KG1 (cell line): ENCODE measurements around the gene DRC3.

ENCODE experiments used
- DNase-seq: peaks from one replicate; lab custom pipeline; 2025; lab: John Stamatoyannopoulos, UW

Gene DRC3

DNA sequence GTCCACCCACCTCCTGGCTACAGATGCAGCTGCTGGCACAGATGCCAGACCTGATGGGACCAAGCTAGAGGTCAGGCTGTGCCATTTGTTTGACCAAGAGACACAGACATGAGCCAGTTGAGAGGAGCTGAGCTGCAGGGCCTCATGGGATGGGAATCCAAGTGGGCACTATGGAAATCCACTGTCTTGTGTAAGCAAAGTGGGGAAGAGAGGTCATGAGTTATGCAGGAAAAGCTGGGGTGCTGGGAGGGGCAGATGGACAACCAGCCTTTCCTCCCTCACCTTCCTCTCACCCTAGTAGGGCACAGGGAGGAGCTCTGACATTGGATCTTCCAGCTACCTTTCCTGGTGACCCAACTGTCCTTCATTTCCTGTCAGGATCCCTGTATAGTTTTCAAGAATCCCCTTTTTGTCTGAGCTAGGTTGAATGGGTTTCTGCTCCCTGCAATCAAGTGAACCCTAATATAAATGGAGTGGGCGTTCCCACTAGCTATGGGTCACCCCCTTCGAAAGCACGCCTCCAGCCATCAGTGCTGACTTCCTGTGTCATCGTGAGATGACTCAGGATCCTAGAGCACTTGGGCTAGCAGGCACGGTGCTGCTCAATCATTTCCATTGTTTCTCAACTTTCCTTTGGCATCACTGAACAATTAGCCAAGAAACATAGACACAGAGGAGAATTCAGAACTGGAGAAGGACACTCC, 52.7 kb downstream of the DRC3 start:
- DNase-seq: no peak

DNA sequence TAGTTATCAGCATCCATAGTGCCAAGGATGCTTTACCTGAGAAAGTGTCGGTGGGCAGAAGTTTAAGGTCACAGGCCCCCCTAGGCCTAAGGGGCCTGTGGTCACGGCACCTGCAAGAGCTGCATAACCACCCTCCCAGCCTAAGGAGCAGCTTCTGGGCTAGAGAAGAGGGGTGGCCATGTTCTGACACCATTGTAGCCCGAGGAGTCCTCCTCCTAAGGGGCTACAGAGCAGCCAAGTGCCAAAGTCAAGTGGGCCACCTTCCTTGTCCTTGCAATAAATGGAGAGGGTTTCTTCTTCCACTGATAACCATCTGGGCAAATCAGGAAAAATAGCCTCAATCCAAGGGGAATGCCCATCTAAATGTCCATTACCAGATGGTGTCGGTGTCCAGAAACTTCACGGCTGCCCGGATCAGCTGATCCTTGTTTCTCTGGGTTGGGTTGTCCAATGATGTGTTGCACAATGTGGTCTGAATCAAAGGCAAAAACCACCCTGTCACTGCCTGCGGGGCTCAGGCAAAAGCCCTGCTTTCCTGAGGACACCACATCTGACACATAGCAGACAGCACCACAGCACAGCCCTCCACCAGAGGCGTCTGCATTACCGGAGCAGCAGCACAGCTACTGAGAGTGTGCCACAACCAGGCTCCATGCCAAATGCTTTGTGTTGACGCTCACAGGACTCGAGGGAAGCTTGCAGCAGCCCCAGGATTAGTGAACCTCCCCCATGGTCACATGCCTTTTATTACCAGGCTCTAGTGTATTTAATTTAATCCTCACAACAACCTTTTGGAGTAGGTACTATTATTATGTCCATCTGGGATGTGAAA, 53.5 kb downstream of the DRC3 start:
- DNase-seq: no peak

DNA sequence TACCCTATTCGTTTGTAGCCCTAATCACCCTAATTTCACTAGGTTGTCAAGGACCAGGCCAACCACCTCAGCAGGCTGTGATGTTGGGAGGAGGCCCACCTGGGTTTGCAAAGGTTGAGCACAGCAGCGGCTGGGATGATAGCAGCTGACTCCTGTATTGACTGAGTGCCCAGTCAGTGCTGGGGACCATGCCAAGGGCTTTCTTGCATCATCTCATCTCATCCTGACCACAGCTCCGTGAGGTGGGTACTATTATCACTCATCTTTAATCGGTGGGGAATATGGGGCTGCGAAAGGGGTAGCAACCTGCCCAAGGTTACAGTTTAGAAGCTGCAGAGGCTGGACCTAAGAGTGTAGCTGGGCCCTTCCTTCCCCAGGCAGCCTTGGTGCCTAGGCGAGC, 54.6 kb downstream of the DRC3 start:
- no peak for DNase-seq

DNA sequence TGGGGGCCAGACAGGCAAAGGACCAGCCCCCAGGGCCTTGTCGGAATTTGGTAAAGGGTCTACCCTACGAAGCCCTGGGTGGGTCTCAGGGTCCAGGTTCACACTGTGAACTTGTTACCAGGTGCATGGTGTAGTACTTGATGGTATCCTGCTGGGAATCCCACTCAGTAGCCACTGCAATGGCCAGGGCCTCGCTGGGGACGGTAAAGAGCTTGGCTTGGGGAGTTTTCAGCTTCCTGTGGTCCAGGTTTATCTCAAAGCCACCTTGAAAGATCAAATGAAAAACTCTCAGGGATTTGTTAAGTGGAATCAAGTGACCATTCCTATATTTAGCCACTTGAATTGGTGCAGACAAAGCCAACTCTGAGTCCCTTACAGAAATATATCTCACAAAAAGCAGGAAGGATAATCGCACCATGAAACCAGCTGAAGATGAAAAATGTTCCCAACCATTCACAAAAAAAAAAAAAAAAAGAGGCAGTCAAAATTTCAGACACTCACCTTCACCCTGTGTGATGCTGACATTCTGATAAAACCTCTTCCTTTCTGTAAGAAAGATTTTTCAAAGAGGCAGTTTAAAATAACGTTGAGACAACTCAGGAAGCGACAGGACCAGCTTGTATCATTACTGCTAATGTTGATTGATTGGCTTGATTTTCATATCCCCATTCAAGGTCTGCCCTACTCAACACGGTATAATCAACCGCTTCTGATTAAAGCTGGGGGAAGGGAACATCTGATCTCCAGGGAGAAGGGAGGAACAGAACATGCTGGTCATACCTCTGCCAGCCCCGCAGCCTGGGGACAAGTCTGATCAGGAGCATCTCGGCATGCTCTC, 55.7 kb downstream of the DRC3 start:
- DNase-seq: no peak

DNA sequence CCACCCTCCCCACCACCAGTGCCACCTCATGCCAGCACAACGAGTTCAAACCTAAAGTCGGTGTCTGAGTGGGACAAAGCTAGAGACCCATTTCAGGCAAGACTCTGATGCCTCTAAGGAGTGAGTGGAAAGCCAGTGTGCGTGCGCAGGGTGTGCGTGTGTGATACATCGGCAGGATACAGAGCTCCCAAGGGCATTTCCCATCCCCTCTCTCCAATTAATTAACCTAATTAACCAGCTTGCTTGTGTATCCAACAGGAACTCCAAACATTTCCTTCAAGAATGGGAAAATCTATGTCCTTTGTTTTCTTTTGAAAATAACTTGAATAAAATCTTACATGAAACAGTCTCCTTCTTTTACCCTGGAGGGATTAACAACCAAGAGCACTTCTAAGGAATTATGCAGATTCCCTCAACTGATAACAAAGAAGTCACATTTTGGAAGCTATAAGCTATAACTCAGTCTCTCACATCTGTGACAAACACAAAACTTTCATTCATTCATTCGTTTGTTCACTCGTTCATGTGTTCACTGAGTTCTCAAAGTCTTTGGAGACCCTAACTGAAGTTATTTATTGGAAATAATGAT, 56.4 kb downstream of the DRC3 start:
- no peak for DNase-seq

DNA sequence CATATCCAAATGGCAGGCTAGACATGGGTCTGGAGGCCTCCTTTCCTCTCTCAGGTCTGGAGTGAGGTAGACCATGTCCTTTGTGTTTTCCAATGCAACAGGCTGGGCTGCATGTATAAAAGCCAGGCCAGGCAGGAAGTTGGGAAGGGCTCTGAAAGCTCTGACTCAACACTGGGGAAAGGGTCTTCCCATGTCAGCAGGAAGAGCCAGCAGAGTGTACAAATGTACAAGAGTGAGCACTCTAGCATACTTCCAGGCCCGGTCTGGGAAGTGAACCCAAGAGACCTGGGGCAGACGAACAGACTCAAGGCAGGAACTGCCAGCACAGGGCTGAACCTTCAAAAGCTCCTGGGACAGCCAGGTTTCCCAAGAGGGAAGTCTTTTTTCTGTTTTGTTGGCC, 59.3 kb downstream of the DRC3 start:
- no peak for DNase-seq

DNA sequence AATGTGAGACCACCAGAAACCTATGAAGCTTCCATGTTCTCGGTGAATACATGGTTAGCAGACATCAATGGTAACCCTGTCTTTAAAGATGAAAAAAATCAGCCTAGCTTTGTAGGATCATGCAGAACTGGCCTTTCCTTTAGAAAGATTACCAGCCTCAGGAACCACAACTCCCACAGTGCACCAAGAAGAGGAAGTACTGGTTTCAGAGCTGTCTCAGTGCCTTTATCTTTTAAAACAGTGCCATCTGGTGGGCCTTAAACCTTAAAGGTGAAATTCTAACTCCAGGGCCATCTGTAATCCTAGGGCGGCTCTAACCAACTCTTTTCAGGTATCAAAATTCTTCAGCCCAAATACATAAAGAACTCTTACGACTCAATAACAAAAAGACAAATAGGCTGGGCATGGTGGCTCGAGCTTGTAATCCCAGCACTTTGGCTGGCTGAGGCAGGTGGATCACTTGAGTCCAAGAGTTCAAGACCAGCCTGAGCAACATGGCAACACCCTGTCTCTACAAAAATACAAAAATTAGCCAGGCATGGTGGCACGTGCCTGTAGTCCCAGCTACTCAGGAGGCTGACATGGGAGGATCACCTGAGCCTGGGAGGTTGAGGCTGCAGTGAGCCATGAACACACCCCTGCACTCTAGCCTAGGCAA, 60.9 kb downstream of the DRC3 start:
- peak; percentile 3 for DNase-seq

DNA sequence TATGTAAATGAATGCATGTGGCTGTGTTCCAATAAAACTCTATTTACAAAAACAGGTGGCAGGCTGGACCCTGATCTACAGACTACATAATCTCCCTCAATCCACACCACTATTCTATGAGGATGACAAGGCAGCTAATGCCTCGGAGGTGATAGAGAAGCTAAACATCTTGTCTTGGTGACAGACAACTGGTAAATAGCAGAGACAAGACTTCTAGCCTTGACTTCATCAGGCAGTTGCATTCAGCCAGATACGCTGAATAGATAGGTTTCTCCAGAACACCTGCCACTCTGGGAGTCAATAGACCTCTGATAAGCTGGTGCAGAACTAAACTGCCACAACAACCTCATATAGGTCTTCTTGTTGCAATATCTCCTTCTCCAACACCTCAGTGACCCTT, 63.0 kb downstream of the DRC3 start:
- DNase-seq: no peak

DNA sequence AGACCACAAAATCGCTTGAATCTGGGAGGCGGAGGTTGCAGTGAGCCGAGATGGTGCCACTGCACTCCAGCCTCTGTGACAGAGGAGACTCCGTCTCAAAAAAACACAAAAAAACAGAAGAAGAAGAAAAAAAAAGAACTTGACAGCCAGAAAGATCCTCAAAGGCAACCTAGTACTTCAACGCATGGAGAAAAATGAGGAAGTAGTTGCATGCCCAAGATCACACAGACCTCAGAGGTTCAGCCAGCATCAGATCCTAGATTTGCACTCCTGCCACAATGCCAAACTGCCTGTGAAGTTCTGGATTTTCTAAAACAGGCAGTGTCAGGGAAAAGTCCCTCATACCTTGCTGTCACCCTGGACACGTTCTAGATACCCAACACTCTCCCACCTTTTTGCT, 64.8 kb downstream of the DRC3 start:
- no peak for DNase-seq

DNA sequence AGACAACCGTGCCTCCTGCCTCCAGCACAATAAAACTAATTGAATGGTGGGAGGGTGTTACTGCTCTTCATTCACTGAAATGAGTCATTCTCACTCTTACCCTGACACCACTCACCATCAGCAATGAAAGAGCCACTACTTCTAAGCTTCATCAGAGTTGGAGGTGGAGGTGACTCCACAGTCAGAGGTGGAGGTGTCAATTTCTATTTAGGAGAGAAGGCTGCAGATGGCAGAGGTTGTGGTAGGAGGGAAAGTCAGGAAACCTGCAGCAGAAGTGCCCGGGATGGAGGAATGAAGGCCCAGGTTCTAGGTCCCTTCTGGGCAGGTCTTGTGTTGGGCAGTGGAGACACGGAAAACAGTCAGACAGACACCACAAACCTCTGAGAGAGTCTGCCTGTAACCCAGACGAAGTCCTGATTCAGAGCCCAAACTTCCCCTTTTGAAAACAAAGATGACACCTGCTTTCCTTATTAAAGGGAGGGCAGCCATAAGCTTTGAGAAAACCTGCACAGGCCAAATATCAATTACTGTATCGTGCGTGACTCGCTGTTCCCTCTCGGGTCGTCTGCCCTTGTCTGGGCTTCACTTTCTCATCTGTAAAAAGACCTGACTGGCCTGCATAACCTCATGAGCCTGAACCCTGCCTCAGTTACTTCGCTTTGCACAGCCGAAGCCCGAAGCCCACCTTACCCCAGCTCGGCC, 65.6 kb downstream of the DRC3 start:
- no peak for DNase-seq

DNA sequence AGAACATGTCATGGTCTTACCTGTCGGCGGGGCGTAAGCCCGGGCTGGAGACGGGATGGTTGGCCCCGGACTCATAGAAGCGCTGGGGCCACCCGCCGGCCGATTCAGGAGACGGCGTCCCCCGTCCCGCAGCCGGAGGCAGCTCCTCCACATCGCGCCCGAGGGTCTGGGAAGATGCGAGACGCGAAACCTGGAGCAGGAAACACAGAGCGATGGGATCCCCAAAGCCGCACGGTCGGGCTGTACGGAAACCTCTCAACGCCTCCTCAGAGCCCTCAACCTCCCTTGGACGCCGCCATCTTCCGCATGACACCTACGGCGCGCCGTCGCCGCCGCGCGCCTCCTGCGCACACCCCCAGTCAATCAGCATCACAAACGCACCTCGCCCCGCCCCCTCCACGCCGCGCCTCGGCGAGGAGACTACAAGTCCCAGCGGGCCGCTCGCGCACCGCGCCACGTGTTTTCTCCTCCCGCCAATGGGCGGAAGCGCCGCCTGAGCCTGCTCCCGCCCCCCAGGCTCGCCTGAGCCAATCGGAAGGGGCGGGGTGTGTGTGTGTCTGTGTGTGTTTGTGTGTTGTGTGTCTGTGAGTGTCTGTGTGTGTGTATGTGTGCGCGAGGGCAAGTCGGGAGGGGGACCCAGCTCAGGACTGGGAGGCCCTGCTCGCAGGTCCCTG, 66.3 kb downstream of the DRC3 start, which contains the start of the genes ATPAF2 and GID4:
TSS of gene ATPAF2 (minus strand) at position 308 of the 674 bp plus-strand sequence. CDS start at position 153, 155 bp downstream.
TSS of gene GID4 (plus strand) at position 548 of the 674 bp plus-strand sequence. CDS start at position 605, 57 bp downstream.
- DNase-seq: peak; percentile 80

DNA sequence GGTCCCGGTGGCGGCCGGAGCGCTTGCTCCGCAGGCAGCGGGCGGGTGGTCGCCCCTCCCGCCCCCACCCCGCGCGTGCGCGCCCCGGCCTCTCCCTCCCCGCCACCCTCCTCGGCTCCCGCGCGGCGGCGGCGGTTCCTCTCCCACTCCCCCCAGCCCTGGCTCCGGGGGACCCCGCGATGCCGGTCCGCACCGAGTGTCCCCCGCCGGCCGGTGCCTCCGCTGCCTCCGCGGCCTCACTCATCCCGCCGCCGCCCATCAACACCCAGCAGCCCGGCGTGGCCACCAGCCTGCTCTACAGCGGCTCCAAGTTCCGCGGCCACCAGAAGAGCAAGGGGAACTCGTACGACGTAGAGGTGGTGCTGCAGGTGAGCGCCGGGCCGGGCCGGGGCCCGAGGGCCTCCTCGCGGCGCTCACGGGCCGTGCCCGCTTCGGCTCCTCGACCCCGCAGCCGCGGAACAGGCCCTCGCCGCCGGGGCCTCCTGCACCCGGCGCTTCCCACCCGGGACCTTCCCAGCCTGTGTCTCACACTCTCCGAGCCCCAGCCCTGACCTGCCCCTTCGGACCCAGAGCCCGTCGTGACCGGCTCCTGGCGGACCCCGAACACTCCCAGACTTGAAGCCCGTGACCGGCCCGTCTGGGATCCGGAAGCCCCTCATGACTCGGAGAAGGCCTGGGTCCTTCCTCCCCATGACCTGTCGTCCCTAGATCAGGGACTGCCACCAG, 67.0 kb downstream of the DRC3 start:
- no peak for DNase-seq

DNA sequence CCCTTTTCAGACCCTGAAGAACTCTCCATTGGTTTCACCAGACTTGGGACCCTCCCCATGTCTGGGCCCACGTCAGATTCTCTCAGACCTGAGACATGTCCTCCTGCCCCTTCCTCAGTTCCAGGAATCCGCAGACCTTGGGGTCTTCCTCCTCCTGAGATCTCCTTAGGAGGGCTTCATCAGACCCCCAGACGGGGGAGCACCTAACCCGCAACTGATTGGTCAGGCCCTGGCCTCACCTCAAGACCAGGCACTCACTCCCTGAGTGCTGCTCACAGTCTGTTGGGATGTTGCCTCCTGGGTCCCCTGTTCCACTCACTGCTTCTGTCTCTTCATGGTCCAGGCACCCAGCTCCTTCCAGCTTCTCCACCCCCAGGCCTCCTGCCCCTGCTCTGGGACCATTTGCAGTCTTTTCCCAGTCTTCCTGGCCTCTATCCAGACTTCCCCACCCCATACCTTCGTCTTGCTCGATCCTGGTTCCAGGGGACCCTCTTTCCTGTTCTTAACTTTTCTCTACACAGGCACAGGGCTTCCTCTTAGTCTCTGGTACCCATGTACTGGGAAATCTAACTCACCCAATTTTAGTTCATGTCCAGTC, 67.7 kb downstream of the DRC3 start:
- no peak for DNase-seq

DNA sequence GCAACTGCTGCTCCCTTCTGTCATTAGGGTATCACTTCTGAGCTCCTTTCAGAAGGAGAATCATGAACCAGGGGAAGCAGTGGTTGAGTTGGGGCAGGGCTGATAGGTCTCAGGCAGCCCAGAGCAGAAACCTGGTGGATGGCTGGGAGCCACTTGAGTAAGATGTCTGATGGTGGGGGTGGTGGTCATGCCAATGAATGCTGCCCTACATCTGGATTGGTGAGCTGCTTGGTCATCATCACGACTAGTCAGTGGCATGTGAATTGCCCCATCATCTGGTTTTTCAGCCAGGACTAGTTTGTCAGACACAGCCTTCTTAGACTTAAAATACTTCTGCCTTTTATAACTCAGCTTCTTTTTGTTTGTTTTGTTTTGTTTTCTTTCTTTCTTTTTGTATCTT, 69.1 kb downstream of the DRC3 start:
- DNase-seq: no peak

DNA sequence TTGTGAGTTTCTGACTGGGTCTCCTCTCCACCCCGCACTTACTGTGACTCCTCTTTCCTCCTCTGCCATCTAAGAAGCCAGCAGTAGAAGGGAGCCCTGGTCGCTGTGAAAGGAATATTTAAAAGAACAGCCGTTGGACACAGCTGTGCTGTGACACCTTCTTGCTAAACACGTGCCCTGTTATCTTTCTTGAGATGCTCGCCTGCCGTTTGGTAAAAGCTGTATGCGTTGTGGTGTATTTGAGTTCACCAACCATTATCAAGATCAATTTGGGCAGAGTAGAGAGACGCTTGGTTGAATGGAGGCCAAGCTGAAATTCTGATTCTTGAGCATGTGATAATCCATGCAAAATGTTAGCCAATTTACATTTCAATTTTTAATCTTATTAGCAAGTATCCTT, 70.3 kb downstream of the DRC3 start:
- DNase-seq: no peak

DNA sequence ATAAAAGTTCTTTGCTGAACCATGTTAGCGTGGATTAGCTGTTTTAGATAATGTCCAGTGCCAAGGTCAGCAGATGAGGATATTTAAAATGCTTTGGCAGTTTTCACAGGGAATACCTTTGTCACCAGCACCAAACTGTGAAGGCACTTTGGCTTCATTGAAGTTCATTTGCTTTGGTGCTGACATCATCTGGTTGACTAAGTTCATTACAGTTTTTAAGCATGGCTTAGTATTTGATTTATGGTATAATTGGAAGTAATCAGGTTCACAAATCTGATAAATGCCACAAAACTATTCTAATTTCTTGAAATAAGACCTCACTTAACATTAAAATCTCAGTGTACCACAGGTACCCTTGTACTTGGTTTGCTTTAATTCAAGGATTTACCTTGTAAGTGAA, 70.8 kb downstream of the DRC3 start:
- no peak for DNase-seq

DNA sequence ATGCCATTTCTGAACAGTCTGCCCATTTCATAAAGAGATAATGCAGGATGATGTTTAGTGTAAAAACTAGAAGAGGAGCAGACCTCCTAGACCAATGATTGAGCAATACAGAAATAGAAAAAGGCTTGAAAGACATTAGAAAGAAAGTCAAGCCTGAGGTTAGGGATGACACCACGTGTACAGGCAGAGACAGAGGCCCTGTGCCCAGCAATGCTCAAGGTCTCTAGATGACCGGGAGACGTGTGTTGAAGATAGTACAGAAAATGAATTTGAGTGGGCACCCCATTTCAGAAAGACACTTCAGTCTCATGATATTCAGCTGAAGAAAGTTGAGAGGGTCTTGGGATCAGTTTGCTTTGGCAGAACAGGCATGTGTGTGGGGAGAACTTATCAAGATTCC, 71.9 kb downstream of the DRC3 start:
- DNase-seq: no peak

DNA sequence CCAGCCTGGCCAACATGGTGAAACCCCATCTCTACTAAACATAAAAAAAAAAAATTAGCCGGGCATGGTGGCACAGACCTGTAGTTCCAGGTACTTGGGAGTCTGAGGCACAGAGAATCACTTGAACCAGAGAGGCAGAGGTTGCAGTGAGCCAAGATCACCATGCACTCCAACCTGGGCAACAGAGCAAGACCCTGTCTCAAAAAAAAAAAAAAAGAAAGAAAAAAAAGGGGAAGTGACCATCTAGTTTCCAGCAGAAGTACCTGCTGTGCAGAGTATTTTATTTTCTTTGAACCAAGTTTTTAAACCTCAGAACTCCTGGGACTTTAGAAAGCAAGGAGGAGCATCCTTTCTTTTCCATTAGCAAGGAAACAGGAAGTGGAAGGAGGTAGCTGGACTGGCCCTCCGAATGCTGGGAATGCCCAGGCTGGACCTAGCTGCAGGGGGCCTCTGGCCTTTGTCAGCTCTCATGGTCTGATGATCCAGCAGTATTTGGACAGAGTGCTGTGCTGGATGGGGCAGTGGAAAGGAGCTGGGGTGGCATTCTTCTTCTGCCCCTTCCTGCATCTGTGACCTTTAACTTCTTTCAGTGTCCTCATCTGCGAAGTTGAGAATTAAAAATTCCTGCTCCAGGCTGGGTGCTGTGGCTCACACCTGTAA, 73.2 kb downstream of the DRC3 start:
- no peak for DNase-seq

DNA sequence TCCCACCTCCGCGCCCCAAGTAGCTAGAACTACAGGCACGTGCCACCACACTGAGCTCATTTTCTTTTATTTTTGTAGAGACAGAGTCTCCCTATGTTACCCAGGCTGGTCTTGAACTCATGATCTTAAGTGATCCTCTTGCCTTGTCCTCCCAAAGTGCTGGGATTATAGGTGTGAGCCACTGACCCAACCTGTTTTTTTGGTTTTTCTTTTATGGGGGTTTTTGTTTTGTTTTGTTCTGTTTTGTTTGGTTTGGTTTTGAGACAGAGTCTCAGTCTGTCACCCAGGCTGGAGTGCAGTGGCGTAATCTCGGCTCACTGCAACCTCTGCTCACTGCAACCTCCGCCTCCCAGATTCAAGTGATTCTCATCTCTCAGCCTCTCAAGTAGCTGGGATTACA, 82.9 kb downstream of the DRC3 start:
- DNase-seq: no peak
